ENCODE results near the gene FAM236D.
"Not testable (repeated sequence)": the region's sequence is repeated elsewhere in the genome, so short reads cannot be mapped to it uniquely, and the experiment has no call there.

The FAM236D gene

GRCh38 chrX:72808110-72808509 is at the start of gene FAM236D:
FAM236D (minus strand) TSS chrX:72808210; CDS start chrX:72808110, 100 bp downstream.
- not testable (repeated sequence) for DNase-seq (ENCODE audit: low read depth)

GRCh38 chrX:72837532-72837931 is 29.5 kb upstream of the FAM236D start:
- DNase-seq (ENCODE audit: low read depth) = not testable (repeated sequence)

- DNase-seq (ENCODE audit: low read depth) = not testable (repeated sequence)
Observed at GRCh38 chrX:72830701-72831100, 22.7 kb upstream of the FAM236D start.

DNA sequence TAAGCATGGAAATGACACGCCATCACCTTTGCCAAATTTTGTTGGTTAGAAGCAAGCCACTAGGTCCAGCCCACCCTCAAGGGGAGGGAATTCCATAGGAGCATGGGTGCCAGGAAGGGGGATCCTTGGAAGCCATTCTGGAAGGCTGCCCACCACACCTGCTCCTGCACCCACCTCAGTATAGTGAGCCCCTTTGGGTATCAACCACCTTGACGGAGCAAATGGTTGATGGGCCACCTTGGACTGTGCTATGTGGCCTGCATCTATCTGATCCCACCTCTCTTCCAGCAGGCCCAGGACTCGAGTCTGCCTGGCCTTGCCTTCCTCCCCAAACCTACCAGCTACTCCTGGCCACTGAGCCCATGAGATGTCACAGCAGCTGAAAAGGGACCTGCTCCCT is 17.6 kb downstream of the FAM236D start:
- DNase-seq (ENCODE audit: low read depth) = not testable (repeated sequence)

DNA sequence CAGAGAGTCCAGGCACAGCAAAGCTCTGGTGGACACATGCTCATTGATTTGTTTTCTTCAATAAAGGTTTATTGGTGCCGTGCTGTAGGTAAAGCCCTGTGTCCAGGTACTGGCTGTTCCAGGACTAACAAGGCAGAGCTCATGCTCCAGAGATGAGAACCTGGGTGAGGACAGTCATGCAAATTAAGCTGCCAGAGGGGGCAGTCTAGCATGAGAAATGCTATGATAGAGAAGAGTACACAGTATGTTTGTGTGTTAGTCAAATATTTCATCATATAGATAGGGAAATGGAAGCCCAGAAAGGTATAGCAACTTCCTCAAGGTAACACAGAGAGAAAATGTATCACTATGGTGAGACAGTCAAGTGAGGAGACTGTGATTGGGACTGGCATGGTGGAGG is 19.9 kb downstream of the FAM236D start:
- DNase-seq (ENCODE audit: low read depth) = not testable (repeated sequence)

DNA sequence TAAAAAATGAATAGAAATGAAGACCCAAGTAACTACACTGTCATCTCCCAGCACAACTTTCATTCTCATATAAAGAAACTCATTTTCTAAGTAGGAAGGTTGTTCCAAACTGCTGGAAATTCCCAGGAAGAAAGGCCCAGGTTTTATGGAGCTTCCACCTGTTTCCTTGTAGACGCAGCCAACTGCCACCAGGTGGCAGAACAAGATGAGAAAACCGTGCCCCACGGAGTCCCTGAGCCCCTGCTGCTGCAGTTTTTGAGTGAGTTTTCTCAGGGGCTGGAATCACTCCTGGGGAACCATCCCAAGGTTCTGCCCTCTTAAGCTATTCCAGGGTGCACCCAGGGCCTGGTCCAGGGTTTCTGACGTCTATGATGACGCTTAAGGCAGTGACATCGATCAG is 24.0 kb downstream of the FAM236D start:
- DNase-seq (ENCODE audit: low read depth) = not testable (repeated sequence)

DNA sequence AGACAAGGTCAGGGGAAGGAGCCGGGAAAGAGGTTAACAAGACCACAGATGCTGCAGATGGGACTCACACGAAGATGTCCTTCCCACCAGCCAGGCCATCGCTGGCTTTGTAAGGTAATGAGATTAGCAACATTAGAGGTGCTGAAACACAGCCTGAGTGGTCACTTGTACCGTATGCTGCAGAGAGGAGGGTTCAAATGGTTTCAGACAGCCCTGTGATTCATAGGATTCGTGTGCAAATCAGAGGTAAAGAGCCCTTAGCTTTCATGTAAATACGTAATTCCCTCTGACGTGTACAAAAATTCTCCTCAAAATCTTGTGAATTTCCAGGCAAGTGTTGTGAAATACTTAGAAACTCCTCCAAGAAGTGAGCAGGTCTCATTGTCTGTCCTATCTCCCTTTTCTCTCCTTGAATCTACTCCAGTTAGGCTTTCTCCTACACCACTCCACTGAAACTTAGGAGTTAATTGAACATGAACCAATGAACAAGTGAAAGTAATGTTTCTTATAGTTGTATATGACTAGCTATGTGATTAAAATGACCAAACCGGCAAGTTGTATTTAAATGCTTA is 24.6 kb downstream of the FAM236D start:
- not testable (repeated sequence) for DNase-seq (ENCODE audit: low read depth)

GRCh38 chrX:72782560-72782959 is 25.4 kb downstream of the FAM236D start, which contains the start of gene FAM236B:
FAM236B (minus strand) TSS chrX:72782660; CDS start chrX:72782560, 100 bp downstream.
- not testable (repeated sequence) for DNase-seq (ENCODE audit: low read depth)

DNA sequence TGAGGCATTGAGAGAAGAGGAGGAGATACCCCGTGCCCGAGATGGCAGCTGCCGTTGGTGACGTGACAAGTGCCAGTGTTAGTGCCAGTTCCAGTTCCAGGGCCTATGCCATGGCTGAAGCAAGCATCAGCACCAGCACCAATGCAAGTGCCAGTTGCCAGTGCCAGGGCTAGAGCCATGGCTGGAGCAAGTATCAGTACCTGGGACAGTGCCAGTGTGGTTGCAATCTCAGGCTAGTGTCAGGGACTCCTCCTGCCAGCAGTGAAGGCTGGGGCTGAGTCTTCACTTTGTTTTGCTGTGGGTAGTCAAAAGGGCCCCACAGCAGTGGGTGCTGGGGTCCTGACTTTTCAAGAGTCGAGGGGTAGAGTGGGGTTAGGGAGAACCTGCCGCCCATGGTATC is 29.9 kb downstream of the FAM236D start:
- DNase-seq (ENCODE audit: low read depth) = not testable (repeated sequence)

DNA sequence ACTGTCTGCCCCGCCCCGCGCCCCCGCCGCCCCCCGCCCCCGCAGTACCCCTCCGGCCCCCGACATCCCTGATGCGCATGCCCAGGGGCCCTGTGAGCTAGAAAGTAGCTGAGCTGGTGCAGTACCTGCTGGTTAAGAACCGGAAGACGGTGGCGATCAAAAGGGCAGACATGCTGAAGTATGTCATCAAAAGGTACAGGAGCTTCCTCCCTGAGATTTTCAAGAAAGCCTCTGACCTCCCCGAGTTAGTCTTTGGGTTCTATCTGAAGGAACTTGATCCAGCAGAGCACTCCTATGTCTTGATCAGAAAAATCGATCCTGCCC is 30.6 kb downstream of the FAM236D start:
- DNase-seq (ENCODE audit: low read depth) = not testable (repeated sequence)

GRCh38 chrX:72776653-72777466 is 31.1 kb downstream of the FAM236D start, which contains the start of gene DMRTC1B:
DMRTC1B (plus strand) TSS chrX:72776890; CDS start chrX:72845136, 68,246 bp downstream.
- not testable (repeated sequence) for DNase-seq (ENCODE audit: low read depth)

DNA sequence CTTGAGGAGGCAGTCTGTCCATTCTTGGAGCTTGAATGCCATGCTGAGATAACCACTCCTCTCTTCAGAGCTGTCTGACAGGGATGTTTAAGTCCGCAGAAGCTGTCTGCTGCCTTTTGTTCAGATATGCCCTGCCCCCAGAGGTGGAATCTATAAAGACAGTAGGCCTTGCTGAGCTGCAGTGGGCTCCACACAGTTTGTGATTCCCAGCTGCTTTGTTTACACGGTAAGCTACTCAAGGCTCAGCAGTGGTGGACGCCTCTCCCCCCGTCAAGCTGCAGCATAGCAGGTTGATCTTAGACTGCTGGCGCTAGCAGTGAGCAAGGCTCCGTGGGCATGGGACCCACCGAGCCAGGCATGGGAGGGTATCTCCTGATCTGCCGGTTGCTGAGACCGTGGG is 47.6 kb downstream of the FAM236D start:
- DNase-seq (ENCODE audit: low read depth) = not testable (repeated sequence)
